GM12878 (cell line): Measurements from ENCODE around the gene OPRM1. TPM values are rescaled to one million over a fixed set of nuclear protein-coding genes. Genes with fewer than 3 reads are reported as not detected.

Experiments
- ATAC-seq: fragments of 200-7000 bp; cut with Tn5 transposase; 3 replicates; pipeline ENCODE4 v1.9.1; 2020; ENCODE audit warnings: mild to moderate bottlenecking, moderate library complexity
- BruUV-seq: library from RNA; stranded (reverse); fragments of 400-500 nt; replicated peaks from 2 replicates; lab custom pipeline; 2021; lab: Mats Ljungman, UMichigan
- CTCF ChIA-PET: fragments of 300-600 bp; sonication (Branson Sonifier 250); formaldehyde crosslinking; extraction: SDS; loops from one replicate; lab custom pipeline; 2021; ENCODE audit warnings: inconsistent platforms; lab: Yijun Ruan, JAX
- POLR2A ChIA-PET: fragments of 350-600 bp; formaldehyde crosslinking; extraction: SDS; loops from one replicate; lab custom pipeline; 2021; ENCODE audit warnings: inconsistent platforms; lab: Charles Lee
- RAD21 ChIA-PET: fragments of 300-600 bp; sonication (Branson Sonifier 250); formaldehyde crosslinking; loops from one replicate; lab custom pipeline; 2023; ENCODE audit warnings: antibody characterized with exemption; ENCODE audit not compliant: unreplicated experiment; lab: Charles Lee
- SMC1A ChIA-PET: fragments of 300-600 bp; sonication (Branson Sonifier 250); formaldehyde crosslinking; loops from one replicate; lab custom pipeline; 2023; ENCODE audit not compliant: unreplicated experiment, uncharacterized antibody; lab: Charles Lee
- DNase-seq: peaks from one replicate; pipeline ENCODE4 v3.0.0-alpha.2; 2011; ENCODE audit warnings: low read depth, low spot score
- FAIRE-seq: peaks from 3 replicates; lab custom pipeline; 2011; peaks lifted over from hg19 to GRCh38; lab: Jason Lieb, UNC
- H2AFZ ChIP-seq: 2 replicates; pipeline ENCODE4 v1.6.0; 2011; ENCODE audit warnings: low read depth, low read length, control low read depth; ENCODE audit not compliant: control insufficient read depth
- H3K27ac ChIP-seq: 2 replicates; pipeline ENCODE4 v1.5.1; 2011; ENCODE audit warnings: control low read depth; ENCODE audit not compliant: control insufficient read depth, insufficient read depth
- H3K27me3 ChIP-seq, 2 experiments: replicated peaks in 1 of 2; 2 replicates each; pipeline versions ENCODE4 v1.6.0 to v1.6.1; 2011; ENCODE audit warnings: low read length in 1 of 2; ENCODE audit not compliant: control insufficient read depth in 2 of 2, insufficient read depth in 2 of 2
- H3K36me3 ChIP-seq, 2 experiments: 2 replicates each; pipeline ENCODE4 v1.5.1; 2011; ENCODE audit warnings: low read length in 1 of 2; ENCODE audit not compliant: control insufficient read depth in 2 of 2, insufficient read depth in 2 of 2
- H3K4me1 ChIP-seq: 2 replicates; pipeline ENCODE4 v1.6.1; 2011; ENCODE audit warnings: mild to moderate bottlenecking, low read length, moderate library complexity, mixed read lengths; ENCODE audit not compliant: control insufficient read depth, insufficient read depth
- H3K4me2 ChIP-seq: 2 replicates; pipeline ENCODE4 v1.6.0; 2011; ENCODE audit warnings: control low read depth; ENCODE audit not compliant: control insufficient read depth, insufficient read depth
- H3K4me3 ChIP-seq: fragments of 200-600 bp; sonication (generic); 2 replicates; pipeline ENCODE4 v1.5.1; 2016
- H3K79me2 ChIP-seq: 2 replicates; pipeline ENCODE4 v1.6.0; 2011; ENCODE audit warnings: low read length; ENCODE audit not compliant: control insufficient read depth, insufficient read depth
- H3K9ac ChIP-seq: 2 replicates; pipeline ENCODE4 v1.8.0; 2011; ENCODE audit warnings: low read length, control low read depth, mixed read lengths; ENCODE audit not compliant: control insufficient read depth, insufficient read depth
- H3K9me3 ChIP-seq: replicated peaks from 3 replicates; pipeline ENCODE4 v1.5.1; 2011; ENCODE audit warnings: mild to moderate bottlenecking, low read length; ENCODE audit not compliant: control insufficient read depth, insufficient read depth
- H4K20me1 ChIP-seq: 2 replicates; pipeline ENCODE4 v1.6.0; 2011; ENCODE audit not compliant: control insufficient read depth, insufficient read depth
- CEBPB ChIP-seq, 2 experiments: fragments of 150-350 bp in 1 of 2; IDR thresholded peaks; 2 replicates each; pipeline ENCODE4 v1.6.1; 2012 to 2014; ENCODE audit warnings: low read depth in 2 of 2, low read length in 2 of 2, borderline replicate concordance in 1 of 2, inconsistent platforms in 1 of 2
- ETV6 ChIP-seq, 2 experiments: fragments of 450-650 bp in 1 of 2; IDR thresholded peaks in 1 of 2; conservative IDR thresholded peaks in 1 of 2; 2 replicates each; pipeline ENCODE4 v1.6.1; 2014; ENCODE audit warnings: antibody characterized with exemption in 1 of 2, borderline replicate concordance in 1 of 2, low read depth in 1 of 2, mild to moderate bottlenecking in 1 of 2, moderate library complexity in 1 of 2
- IRF4 ChIP-seq: IDR thresholded peaks from 2 replicates; pipeline ENCODE4 v1.6.1; 2011; ENCODE audit warnings: low read depth, low read length
- NFXL1 ChIP-seq: fragments of 450-650 bp; IDR thresholded peaks from 2 replicates; pipeline ENCODE4 v1.6.1; 2017; ENCODE audit warnings: antibody characterized with exemption, mild to moderate bottlenecking, borderline replicate concordance
- SPI1 ChIP-seq: IDR thresholded peaks from 2 replicates; pipeline ENCODE4 v1.6.1; 2011; ENCODE audit warnings: low read depth, mild to moderate bottlenecking, low read length, moderate library complexity, borderline replicate concordance; ENCODE audit not compliant: insufficient read depth
- YY1 ChIP-seq: IDR thresholded peaks from 2 replicates; pipeline ENCODE4 v1.6.1; 2011; ENCODE audit warnings: low read depth, mild to moderate bottlenecking, low read length
- ZBED1 ChIP-seq: IDR thresholded peaks from 2 replicates; pipeline ENCODE4 v1.6.1; 2016; ENCODE audit warnings: borderline replicate concordance
- ZBTB40 ChIP-seq: fragments of 450-650 bp; IDR thresholded peaks from 2 replicates; pipeline ENCODE4 v1.6.1; 2016; ENCODE audit warnings: mild to moderate bottlenecking, moderate library complexity, borderline replicate concordance
- ZNF207 ChIP-seq: fragments of 450-650 bp; IDR thresholded peaks from 2 replicates; pipeline ENCODE4 v1.6.1; 2014; ENCODE audit warnings: antibody characterized with exemption, mild to moderate bottlenecking, borderline replicate concordance
- WGBS: methylation state at CpG from one replicate; pipeline ENCODE4 v1.1.6; 2016; ENCODE audit warnings: low lambda C conversion rate; ENCODE audit not compliant: insufficient replicate concordance, insufficient coverage; ENCODE audit errors: missing lambda C conversion rate; 5-methylcytosine and 5-hydroxymethylcytosine counted together
- in situ Hi-C: fragments of 300-500 bp; cut with MboI; formaldehyde crosslinking; loops from 9 replicates; pipeline ENCODE4 v1.14.3; 2018; ENCODE audit warnings: mixed read lengths
- intact Hi-C: fragments of 100-400 bp; cut with micrococcal nuclease; formaldehyde crosslinking; loops from one replicate; pipeline ENCODE4 v1.14.2; 2022; ENCODE audit not compliant: unreplicated experiment
- polyA plus RNA-seq, 11 experiments: library from polyadenylated mRNA; depleted of rRNA in 4 of 11; unstranded in 6 of 11; stranded (reverse) in 5 of 11; fragments of >200 nt; fragmentation: Nextera tagmentation in 4 of 11; fragmentation: Illumina TruSeq in 1 of 11; extraction: Ambion mirVana in 4 of 11; extraction: Trizol in 1 of 11; gene quantifications; 1 replicate in 1 of 11; 2 replicates in 10 of 11; pipeline versions ENCODE4 v1.2.1 to v1.2.3, GENCODE V29; 2011 to 2016; ENCODE audit warnings: inconsistent platforms in 2 of 11, missing spikeins in 2 of 11, low read depth in 1 of 11
- total RNA-seq, 4 experiments: library from RNA; depleted of rRNA in 3 of 4; stranded (reverse); fragments of >200 nt in 3 of 4; fragmentation: Illumina TruSeq in 1 of 4; extraction: Trizol in 1 of 4; gene quantifications; 2 replicates each; pipeline versions ENCODE4 v1.2.1 to v1.2.3, GENCODE V29; 2013 to 2021

OPRM1 gene
- total and polyA plus RNA-seq, 10 of the 15 experiments (the other 5 are each of a cell fraction or from before 2014, with no cell fraction given), result not detected

GRCh38 chr6:154159126-154159525, 120.1 kb downstream of the OPRM1 start:
- ChIA-PET RAD21 (interaction anchor here (1.3 to 6.2 kb wide), 6 partner anchors 65 to 119 kb away, joined by 4 to 56 read pairs (median 14); no protein-coding TSS in a partner anchor), SMC1A (interaction anchor here (0.6 to 16.7 kb wide), 12 partner anchors 8 to 116 kb away, joined by 3 to 258 read pairs (median 4); no protein-coding TSS in a partner anchor)

GRCh38 chr6:154161689-154162088, 122.6 kb downstream of the OPRM1 start:
- intact Hi-C loops, result no loop called here
- peak; percentile 44 for FAIRE-seq
- no peak overlapping the region for H2AFZ ChIP-seq
- peaks cover 34% of the 10 kb centered on the region for H3K4me1 ChIP-seq
- H3K27ac ChIP-seq, result 0 out of 2 replicates have a peak overlapping the region, but pooled peaks have one; percentile 18
- SMC1A ChIA-PET, result interaction anchor here (1.0 to 16.7 kb wide), 9 partner anchors 9 to 209 kb away, joined by 3 to 258 read pairs (median 4); no protein-coding TSS in a partner anchor
- POLR2A ChIA-PET, result interaction anchor here (0.7 to 0.8 kb wide), 2 partner anchors 83 to 88 kb away, joined by 3 to 4 read pairs; no protein-coding TSS in a partner anchor
- peaks cover 7% of the 10 kb centered on the region for H3K79me2 ChIP-seq
- no peak overlapping the region for H3K4me3 ChIP-seq
- no TSS peak for BruUV-seq
- no peaks in the 10 kb centered on the region for H4K20me1 ChIP-seq
- no peaks in the 10 kb centered on the region; the same call in 2 of the 3 replicates for H3K9me3 ChIP-seq
- H3K4me2 ChIP-seq, result peak overlapping the region; percentile 66
- no peak overlapping the region for H3K9ac ChIP-seq
- H3K36me3 ChIP-seq, result peaks cover 7 to 16% of the 10 kb centered on the region in 2 experiments; a peak in 3 of 4 replicates
- H3K27me3 ChIP-seq, result no peaks in the 10 kb centered on the region
- peak; percentile 81 for ATAC-seq
- CTCF ChIA-PET, result interaction anchor here (6.6 kb wide), 1 partner anchor 115 kb away, joined by 110 read pairs; no protein-coding TSS in a partner anchor
- in situ Hi-C loops, result no loop called here
- peak; percentile 66 for DNase-seq
- RAD21 ChIA-PET, result interaction anchor here (0.6 to 6.2 kb wide), 3 partner anchors 87 to 317 kb away, joined by 3 to 33 read pairs (median 7); no protein-coding TSS in a partner anchor
- 0% methylated on average over 3 of the region's 3 CpGs for WGBS
- no peak for TF ChIP-seq ETV6 (conservative IDR thresholded peaks at IDR 0.05 in 1 of 2, IDR thresholded peaks at IDR 0.05 in 1 of 2; ENCODE audit: borderline replicate concordance in 1 of 2, low read depth in 1 of 2)
- peak; percentile 72 for TF ChIP-seq SPI1
- TF ChIP-seq ZBTB40, result no peak
- TF ChIP-seq CEBPB (IDR thresholded peaks at IDR 0.05; ENCODE audit: borderline replicate concordance in 1 of 2, low read depth in 2 of 2, low read length in 2 of 2), result no peak
- TF ChIP-seq ZBED1, result no peak
- peak; percentile 65; the same call in 1 of the 2 replicates for TF ChIP-seq IRF4
- TF ChIP-seq NFXL1, result no peak
- TF ChIP-seq YY1, result 0 out of 2 replicates have a peak, but pooled peaks have one; percentile 33

More at GRCh38 chr6:154159126-154159525, 120.1 kb downstream of the OPRM1 start:
- DNase-seq, result no peak
- intact Hi-C loops, result loop anchor here (5.0 kb wide), 3 partner anchors 73 to 448 kb away; partner anchors contain the start of gene IPCEF1
- H4K20me1 ChIP-seq, result no peaks in the 10 kb centered on the region
- H3K4me2 ChIP-seq, result no peak overlapping the region
- peaks cover 34% of the 10 kb centered on the region for H3K4me1 ChIP-seq
- WGBS, result 47% methylated on average over 2 of the region's 2 CpGs
- POLR2A ChIA-PET, result no interaction called here
- H3K27me3 ChIP-seq, result no peaks in the 10 kb centered on the region
- no TSS peak for BruUV-seq
- in situ Hi-C loops, result loop anchor here (5.0 kb wide), 2 partner anchors 118 to 198 kb away; partner anchors contain the start of gene IPCEF1
- no peak overlapping the region for H3K27ac ChIP-seq
- H3K9ac ChIP-seq, result no peak overlapping the region
- H2AFZ ChIP-seq, result no peak overlapping the region
- no peak for TF ChIP-seq ZNF207
- TF ChIP-seq, all 136 proteins: peak for 0
- FAIRE-seq (no peak), ATAC-seq (no peak)
- Histone ChIP-seq H3K4me3 (no peak overlapping the region), H3K9me3 (peaks cover 7% of the 10 kb centered on the region), H3K36me3 (peaks cover 7 to 11% of the 10 kb centered on the region in 2 experiments; a peak in 3 of 4 replicates), H3K79me2 (peaks cover 7% of the 10 kb centered on the region)
- CTCF ChIA-PET, result interaction anchor here (0.6 to 6.6 kb wide), 7 partner anchors 10 to 649 kb away, joined by 3 to 110 read pairs (median 3); no protein-coding TSS in a partner anchor
